Measurements from ENCODE around the gene ESYT1. TPM values are rescaled to one million over a fixed set of nuclear protein-coding genes. Genes with fewer than 3 reads are reported as not detected.

ESYT1 gene
- total and polyA plus RNA-seq, 2 experiments from 2014 or later = 40.0 to 52.3 TPM

DNA sequence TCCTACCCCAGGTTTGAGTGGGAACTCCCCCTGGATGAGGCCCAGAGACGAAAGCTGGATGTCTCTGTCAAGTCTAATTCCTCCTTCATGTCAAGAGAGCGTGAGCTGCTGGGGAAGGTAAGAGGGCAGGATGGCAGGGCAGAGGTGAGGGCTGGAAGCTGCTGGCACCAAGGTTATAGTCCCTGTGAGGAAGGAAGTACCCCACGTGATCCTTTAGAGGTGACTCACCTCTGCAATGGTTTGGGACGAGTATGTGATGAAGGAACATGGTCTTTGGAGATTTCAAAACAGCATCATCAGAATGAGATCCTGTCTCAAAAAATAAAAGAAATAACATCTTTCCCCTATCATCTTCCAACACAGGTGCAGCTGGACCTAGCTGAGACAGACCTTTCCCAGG, 15.2 kb downstream of the ESYT1 start:
- TF ChIP-seq EZH2 (IDR thresholded peaks at IDR 0.05; ENCODE audit: borderline replicate concordance) (no peak), EZH2phosphoT487 (IDR thresholded peaks at IDR 0.05; ENCODE audit: low read depth, severe bottlenecking, unreplicated experiment) (no peak)
- TF ChIP-seq, protein P1, sequence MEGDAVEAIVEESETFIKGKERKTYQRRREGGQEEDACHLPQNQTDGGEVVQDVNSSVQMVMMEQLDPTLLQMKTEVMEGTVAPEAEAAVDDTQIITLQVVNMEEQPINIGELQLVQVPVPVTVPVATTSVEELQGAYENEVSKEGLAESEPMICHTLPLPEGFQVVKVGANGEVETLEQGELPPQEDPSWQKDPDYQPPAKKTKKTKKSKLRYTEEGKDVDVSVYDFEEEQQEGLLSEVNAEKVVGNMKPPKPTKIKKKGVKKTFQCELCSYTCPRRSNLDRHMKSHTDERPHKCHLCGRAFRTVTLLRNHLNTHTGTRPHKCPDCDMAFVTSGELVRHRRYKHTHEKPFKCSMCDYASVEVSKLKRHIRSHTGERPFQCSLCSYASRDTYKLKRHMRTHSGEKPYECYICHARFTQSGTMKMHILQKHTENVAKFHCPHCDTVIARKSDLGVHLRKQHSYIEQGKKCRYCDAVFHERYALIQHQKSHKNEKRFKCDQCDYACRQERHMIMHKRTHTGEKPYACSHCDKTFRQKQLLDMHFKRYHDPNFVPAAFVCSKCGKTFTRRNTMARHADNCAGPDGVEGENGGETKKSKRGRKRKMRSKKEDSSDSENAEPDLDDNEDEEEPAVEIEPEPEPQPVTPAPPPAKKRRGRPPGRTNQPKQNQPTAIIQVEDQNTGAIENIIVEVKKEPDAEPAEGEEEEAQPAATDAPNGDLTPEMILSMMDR (IDR thresholded peaks at IDR 0.05; ENCODE audit: poor library complexity) = no peak
- H3K27me3 ChIP-seq = no peaks in the 10 kb centered on the region
- H3K4me2 ChIP-seq = no peak overlapping the region
- H3K4me1 ChIP-seq (ENCODE audit: insufficient read depth) = peaks cover 14% of the 10 kb centered on the region
- no peak overlapping the region for H3K27ac ChIP-seq
- no peak overlapping the region for H2AFZ ChIP-seq
- no peak for DNase-seq (ENCODE audit: low spot score)
- H3K9me3 ChIP-seq (ENCODE audit: low read depth) = no peaks in the 10 kb centered on the region
- WGBS (ENCODE audit: low lambda C conversion rate, missing lambda C conversion rate) = 93% methylated on average over 4 of the region's 4 CpGs
- H4K20me1 ChIP-seq (ENCODE audit: insufficient read depth, poor library complexity, severe bottlenecking) = no peaks in the 10 kb centered on the region
- H3K4me3 ChIP-seq = no peak overlapping the region
- no peaks in the 10 kb centered on the region for H3K36me3 ChIP-seq (replicated peaks; ENCODE audit: insufficient read depth, low read depth)
- H3K79me2 ChIP-seq = no peaks in the 10 kb centered on the region
- H3K9me2 ChIP-seq (replicated peaks; ENCODE audit: insufficient read depth) = no peaks in the 10 kb centered on the region

DNA sequence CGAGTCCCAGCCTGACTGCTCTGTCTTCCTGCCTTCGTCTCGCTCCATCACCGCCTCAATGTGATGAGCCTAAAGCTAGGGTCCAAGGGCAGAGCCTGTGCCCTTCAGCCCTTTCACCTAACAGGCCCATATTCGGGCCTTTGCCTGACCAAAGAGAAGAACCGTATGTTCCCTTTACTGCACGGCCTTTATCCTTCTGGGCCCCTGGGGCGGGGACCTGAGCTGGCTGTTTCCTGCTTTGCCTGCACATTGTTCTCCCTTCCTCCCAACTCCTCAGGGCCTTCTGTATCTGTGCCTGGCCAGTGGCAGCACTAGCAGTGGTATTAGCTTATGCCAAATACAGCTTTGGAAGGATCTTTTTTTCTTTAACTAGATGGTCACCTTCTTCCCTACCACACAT, 15.8 kb downstream of the ESYT1 start:
- Histone ChIP-seq H3K27me3 (no peaks in the 10 kb centered on the region), H3K4me1 (ENCODE audit: insufficient read depth) (peaks cover 14% of the 10 kb centered on the region), H3K9me2 (replicated peaks; ENCODE audit: insufficient read depth) (no peaks in the 10 kb centered on the region), H3K36me3 (replicated peaks; ENCODE audit: insufficient read depth, low read depth) (no peaks in the 10 kb centered on the region), H3K27ac (no peak overlapping the region), H3K4me2 (no peak overlapping the region), H3K9me3 (ENCODE audit: low read depth) (no peaks in the 10 kb centered on the region), H3K4me3 (no peak overlapping the region), H3K79me2 (no peaks in the 10 kb centered on the region), H2AFZ (no peak overlapping the region), H4K20me1 (ENCODE audit: insufficient read depth, poor library complexity, severe bottlenecking) (no peaks in the 10 kb centered on the region)
- DNase-seq (ENCODE audit: low spot score) = no peak
- TF ChIP-seq EZH2 (IDR thresholded peaks at IDR 0.05; ENCODE audit: borderline replicate concordance) = no peak
- TF ChIP-seq, protein P1 (IDR thresholded peaks at IDR 0.05; ENCODE audit: poor library complexity) = no peak
- TF ChIP-seq EZH2phosphoT487 (IDR thresholded peaks at IDR 0.05; ENCODE audit: low read depth, severe bottlenecking, unreplicated experiment) = no peak
- WGBS (ENCODE audit: low lambda C conversion rate, missing lambda C conversion rate) = 91% methylated on average over 8 of the region's 8 CpGs

DNA sequence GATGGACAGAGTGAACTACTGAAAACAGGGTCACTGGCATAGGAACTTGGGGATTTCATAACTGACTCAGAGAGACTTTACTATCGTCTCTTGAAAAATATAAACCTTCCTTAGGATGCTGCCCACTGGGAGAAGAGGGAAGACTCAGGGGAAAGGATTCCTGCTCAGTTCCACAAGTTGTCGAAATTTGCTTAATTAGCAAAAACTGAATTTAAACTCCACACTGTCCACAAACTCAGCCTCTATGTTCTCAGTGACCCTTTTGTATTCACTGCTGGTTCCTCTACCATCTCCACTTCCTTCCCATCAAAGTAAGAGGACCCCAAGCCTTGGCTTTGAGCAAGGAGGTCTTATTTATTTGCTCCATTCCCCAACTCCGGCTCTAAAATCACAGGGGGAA, 17.1 kb downstream of the ESYT1 start:
- no peaks in the 10 kb centered on the region for H3K36me3 ChIP-seq (replicated peaks; ENCODE audit: insufficient read depth, low read depth)
- H3K4me3 ChIP-seq = no peak overlapping the region
- H3K27me3 ChIP-seq = no peaks in the 10 kb centered on the region
- no peak overlapping the region for H3K4me2 ChIP-seq
- H4K20me1 ChIP-seq (ENCODE audit: insufficient read depth, poor library complexity, severe bottlenecking) = no peaks in the 10 kb centered on the region
- H3K79me2 ChIP-seq = no peaks in the 10 kb centered on the region
- no peak for DNase-seq (ENCODE audit: low spot score)
- WGBS (ENCODE audit: low lambda C conversion rate, missing lambda C conversion rate) = 93% methylated on average over 3 of the region's 3 CpGs
- no peaks in the 10 kb centered on the region for H3K9me3 ChIP-seq (ENCODE audit: low read depth)
- H3K9me2 ChIP-seq (replicated peaks; ENCODE audit: insufficient read depth) = no peaks in the 10 kb centered on the region
- no peak overlapping the region for H2AFZ ChIP-seq
- H3K4me1 ChIP-seq (ENCODE audit: insufficient read depth) = peaks cover 14% of the 10 kb centered on the region
- TF ChIP-seq EZH2phosphoT487 (IDR thresholded peaks at IDR 0.05; ENCODE audit: low read depth, severe bottlenecking, unreplicated experiment) (no peak), EZH2 (IDR thresholded peaks at IDR 0.05; ENCODE audit: borderline replicate concordance) (no peak)
- TF ChIP-seq, protein P1 (IDR thresholded peaks at IDR 0.05; ENCODE audit: poor library complexity) = no peak
- no peak overlapping the region for H3K27ac ChIP-seq
